IMR-90 (cell line): ENCODE data around the gene SIK2. TPM values are rescaled to one million over a fixed set of nuclear protein-coding genes. Genes with fewer than 3 reads are reported as not detected.

Source experiments
- ATAC-seq: fragments of 200-7000 bp; cut with Tn5 transposase; 2 replicates; pipeline ENCODE4 v1.9.1; 2020; ENCODE audit warnings: low read depth, mild to moderate bottlenecking, moderate library complexity
- BruUV-seq: library from RNA; stranded (reverse); fragments of 400-500 nt; replicated peaks from 2 replicates; lab custom pipeline; 2021; lab: Mats Ljungman, UMichigan
- CTCF ChIA-PET: fragments of 300-600 bp; formaldehyde crosslinking; extraction: SDS; loops from one replicate; lab custom pipeline; 2021; ENCODE audit warnings: antibody characterized with exemption; lab: Yijun Ruan, JAX
- POLR2A ChIA-PET: fragments of 300-600 bp; sonication (Branson Sonifier 250); formaldehyde crosslinking; loops from one replicate; lab custom pipeline; 2022; ENCODE audit warnings: antibody characterized with exemption; ENCODE audit not compliant: unreplicated experiment; lab: Charles Lee
- DNase-seq: peaks from one replicate; pipeline ENCODE4 v3.0.0; 2013
- H2AFZ ChIP-seq: replicated peaks from 2 replicates; pipeline ENCODE3; 2013; ENCODE audit warnings: low read length, mild to moderate bottlenecking; ENCODE audit not compliant: poor library complexity
- H2AK5ac ChIP-seq: 2 replicates; pipeline ENCODE4 v1.6.1; 2013; ENCODE audit warnings: low read depth, low read length, inconsistent platforms
- H2AK9ac ChIP-seq: replicated peaks from 2 replicates; pipeline ENCODE3; 2013; ENCODE audit warnings: mild to moderate bottlenecking, low read depth, low read length, moderate library complexity; ENCODE audit not compliant: poor library complexity
- H2BK120ac ChIP-seq: 2 replicates; pipeline ENCODE4 v1.6.1; 2013; ENCODE audit warnings: low read depth, low read length, inconsistent platforms
- H2BK15ac ChIP-seq: 3 replicates; pipeline ENCODE4 v1.6.1; 2013; ENCODE audit warnings: low read depth, low read length, inconsistent platforms
- H2BK20ac ChIP-seq: 2 replicates; pipeline ENCODE4 v1.6.1; 2013; ENCODE audit warnings: low read depth, mild to moderate bottlenecking, inconsistent platforms, low read length, moderate library complexity
- H2BK5ac ChIP-seq: 2 replicates; pipeline ENCODE4 v1.6.1; 2013; ENCODE audit warnings: mild to moderate bottlenecking, low read depth, low read length, inconsistent platforms; ENCODE audit not compliant: poor library complexity, severe bottlenecking
- H3K14ac ChIP-seq: replicated peaks from 2 replicates; pipeline ENCODE4 v1.6.1; 2013; ENCODE audit warnings: low read depth, low read length, inconsistent platforms
- H3K18ac ChIP-seq: 2 replicates; pipeline ENCODE4 v1.6.1; 2013; ENCODE audit warnings: low read depth, low read length, control low read depth
- H3K23ac ChIP-seq: 2 replicates; pipeline ENCODE4 v1.6.1; 2013; ENCODE audit warnings: low read depth, low read length, inconsistent platforms
- H3K27ac ChIP-seq: 2 replicates; pipeline ENCODE4 v1.5.1; 2013; ENCODE audit warnings: mild to moderate bottlenecking, control low read depth, low read length; ENCODE audit not compliant: insufficient read depth
- H3K27me3 ChIP-seq: 2 replicates; pipeline ENCODE4 v1.6.1; 2013; ENCODE audit warnings: low read length; ENCODE audit not compliant: control insufficient read depth, insufficient read depth
- H3K36me3 ChIP-seq: 2 replicates; pipeline ENCODE4 v1.6.1; 2013; ENCODE audit warnings: low read length, mixed read lengths; ENCODE audit not compliant: control insufficient read depth, insufficient read depth
- H3K4ac ChIP-seq: 2 replicates; pipeline ENCODE4 v1.6.1; 2013; ENCODE audit warnings: low read depth, low read length, inconsistent platforms
- H3K4me1 ChIP-seq: 2 replicates; pipeline ENCODE4 v1.6.1; 2013; ENCODE audit warnings: low read length, mixed read lengths; ENCODE audit not compliant: control insufficient read depth, insufficient read depth
- H3K4me2 ChIP-seq: 2 replicates; pipeline ENCODE4 v1.6.1; 2013; ENCODE audit warnings: low read depth, mild to moderate bottlenecking, control low read depth, low read length, moderate library complexity
- H3K4me3 ChIP-seq: 2 replicates; pipeline ENCODE4 v1.5.1; 2013; ENCODE audit warnings: low read depth, mild to moderate bottlenecking, control low read depth, low read length, moderate library complexity; ENCODE audit not compliant: insufficient read depth
- H3K56ac ChIP-seq: 2 replicates; pipeline ENCODE4 v1.6.1; 2013; ENCODE audit warnings: low read length, inconsistent platforms; ENCODE audit not compliant: insufficient read depth; ENCODE audit errors: extremely low read depth
- H3K79me1 ChIP-seq, 2 experiments: 2 replicates each; pipeline ENCODE4 v1.6.1; 2013; ENCODE audit warnings: low read length in 2 of 2, inconsistent platforms in 1 of 2, low read depth in 1 of 2
- H3K9ac ChIP-seq: 2 replicates; pipeline ENCODE4 v1.6.1; 2013; ENCODE audit warnings: low read depth, low read length, control low read depth
- H3K9me1 ChIP-seq: 2 replicates; pipeline ENCODE4 v1.6.1; 2013; ENCODE audit warnings: low read length, inconsistent platforms; ENCODE audit not compliant: insufficient read depth
- H3K9me3 ChIP-seq: 2 replicates; pipeline ENCODE4 v1.6.1; 2013; ENCODE audit warnings: low read length; ENCODE audit not compliant: control insufficient read depth, insufficient read depth
- H4K20me1 ChIP-seq: 2 replicates; pipeline ENCODE4 v1.6.1; 2013; ENCODE audit warnings: low read length, inconsistent platforms; ENCODE audit not compliant: insufficient read depth
- H4K5ac ChIP-seq: 2 replicates; pipeline ENCODE4 v1.6.1; 2013; ENCODE audit warnings: mild to moderate bottlenecking, low read depth, low read length, control low read depth
- H4K8ac ChIP-seq, 2 experiments: 2 replicates each; pipeline ENCODE4 v1.6.1; 2013; ENCODE audit warnings: low read depth in 2 of 2, low read length in 2 of 2, control low read depth in 1 of 2, inconsistent platforms in 1 of 2
- H4K91ac ChIP-seq: 2 replicates; pipeline ENCODE4 v1.6.1; 2013; ENCODE audit warnings: low read depth, low read length, inconsistent platforms; ENCODE audit not compliant: insufficient read depth
- BHLHE40 ChIP-seq: fragments of 150-350 bp; IDR thresholded peaks from 2 replicates; pipeline ENCODE4 v1.6.1; 2016; ENCODE audit warnings: mild to moderate bottlenecking, low read depth, low read length
- CHD1 ChIP-seq: IDR thresholded peaks from 2 replicates; pipeline ENCODE4 v1.6.1; 2012; ENCODE audit warnings: low read depth, low read length, improper control_type of control experiment
- MXI1 ChIP-seq: IDR thresholded peaks from 2 replicates; pipeline ENCODE4 v1.6.1; 2012; ENCODE audit warnings: low read depth, mild to moderate bottlenecking, low read length, moderate library complexity, borderline replicate concordance
- NFE2L2 ChIP-seq: fragments of 150-350 bp; IDR thresholded peaks from 2 replicates; pipeline ENCODE4 v1.6.1; 2016; ENCODE audit warnings: low read depth, mild to moderate bottlenecking, low read length
- RCOR1 ChIP-seq: IDR thresholded peaks from 2 replicates; pipeline ENCODE4 v1.6.1; 2012; ENCODE audit warnings: mild to moderate bottlenecking, low read length, improper control_type of control experiment; ENCODE audit not compliant: insufficient replicate concordance
- RFX5 ChIP-seq: IDR thresholded peaks from 2 replicates; pipeline ENCODE4 v1.8.0; 2012; ENCODE audit warnings: low read depth, mild to moderate bottlenecking, low read length, moderate library complexity
- WGBS, 2 experiments: methylation state at CpG; one replicate each; pipeline versions ENCODE4 v1.1.5 to v1.1.7; 2013; ENCODE audit warnings: missing lambda C conversion rate in 2 of 2; ENCODE audit not compliant: insufficient read length in 1 of 2; ENCODE audit errors: extremely low coverage in 2 of 2; 5-methylcytosine and 5-hydroxymethylcytosine counted together
- dilution Hi-C: fragments of 300-500 bp; cut with HindIII; formaldehyde crosslinking; loops from one replicate; pipeline ENCODE4 v1.14.3; 2018; ENCODE audit warnings: low sequenced_read_pairs; ENCODE audit not compliant: unreplicated experiment
- in situ Hi-C: fragments of 300-500 bp; cut with MboI; formaldehyde crosslinking; loops from 3 replicates; pipeline ENCODE4 v1.14.3; 2019; ENCODE audit warnings: low sequenced_read_pairs, inconsistent platforms, mixed read lengths
- intact Hi-C: fragments of 100-400 bp; cut with micrococcal nuclease; formaldehyde crosslinking; loops from 2 replicates; pipeline ENCODE4 v1.10.0; 2022
- polyA plus RNA-seq, 3 experiments: library from polyadenylated mRNA; depleted of rRNA; stranded (reverse); fragments of >200 nt; gene quantifications; 2 replicates each; pipeline ENCODE4 v1.2.3, GENCODE V29; 2012; ENCODE audit warnings: low replicate concordance in 1 of 3
- total RNA-seq: library from RNA; depleted of rRNA; stranded (reverse); fragments of >200 nt; gene quantifications from 2 replicates; pipeline ENCODE4 v1.2.3, GENCODE V29; 2012
- TF ChIP-seq, protein P1 (sequence below): conservative IDR thresholded peaks from 2 replicates; pipeline ENCODE4 v1.5.1; 2012; ENCODE audit warnings: mild to moderate bottlenecking, low read depth, low read length, improper control_type of control experiment

The SIK2 gene
- total and polyA plus RNA-seq, 2 of the 4 experiments (the other 2 are of a cell fraction), result 7.9 to 10.4 TPM

DNA sequence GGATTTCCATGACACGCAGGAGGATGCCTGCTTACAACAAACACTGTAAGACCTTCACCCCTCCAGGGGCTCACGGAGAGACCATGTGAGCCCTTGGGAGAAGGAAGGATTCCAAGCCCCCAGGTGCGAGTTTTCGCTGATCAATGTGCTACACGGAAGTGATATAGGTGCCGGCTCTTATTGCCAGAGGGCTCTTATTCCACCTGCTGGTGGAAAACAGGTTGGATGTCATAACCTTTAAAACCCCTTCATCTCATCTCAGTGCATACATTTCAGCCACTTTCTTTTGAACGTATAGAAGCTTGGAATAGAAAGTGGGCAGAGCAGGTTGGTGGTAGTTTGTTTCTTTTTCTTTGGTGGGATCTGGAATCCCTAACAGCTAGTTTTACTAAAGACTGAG lies 35.9 kb upstream of the SIK2 start:
- Histone ChIP-seq H2AK5ac (peak overlapping the region; percentile 45; the same call in 1 of the 2 replicates), H3K4me1 (peaks cover 17% of the 10 kb centered on the region), H3K79me1 (peaks cover 0 to 10% of the 10 kb centered on the region in 2 experiments; a peak in 2 of 4 replicates), H3K14ac (no peak overlapping the region), H3K27ac (no peak overlapping the region), H3K27me3 (no peaks in the 10 kb centered on the region), H3K56ac (no peak overlapping the region), H4K8ac (no peak overlapping the region), H2BK5ac (no peak overlapping the region), H3K4me2 (no peak overlapping the region), H2BK20ac (peak overlapping the region; percentile 1), H2AFZ (no peak overlapping the region), H4K20me1 (0 out of 2 replicates have a peak, but pooled peaks cover 3% of the 10 kb centered on the region), H3K36me3 (peaks cover 7% of the 10 kb centered on the region), H3K9me3 (no peaks in the 10 kb centered on the region), H2AK9ac (no peak overlapping the region), H3K4me3 (no peak overlapping the region), H3K23ac (no peak overlapping the region), H3K9me1 (peaks cover 15% of the 10 kb centered on the region), H3K9ac (no peak overlapping the region), H3K4ac (peak overlapping the region; percentile 11; the same call in 1 of the 2 replicates), H2BK120ac (no peak overlapping the region), H4K91ac (no peak overlapping the region), H4K5ac (no peak overlapping the region), H2BK15ac (peak overlapping the region; percentile 2; the same call in 1 of the 3 replicates), H3K18ac (0 out of 2 replicates have a peak overlapping the region, but pooled peaks have one; percentile 20)
- no peak for DNase-seq
- CTCF ChIA-PET, result interaction anchor here (1.2 kb wide), 1 partner anchor 12 kb away, joined by 4 read pairs; no protein-coding TSS in a partner anchor
- ATAC-seq, result no peak
- intact Hi-C loops, result no loop called here
- in situ Hi-C loops, result no loop called here
- WGBS, 2 experiments, result no CpG with 5 or more reads among the region's 7 CpGs
- POLR2A ChIA-PET, result no interaction called here
- BruUV-seq, result no TSS peak
- dilution Hi-C loops, result no loop called here
- TF ChIP-seq BHLHE40 (no peak), RCOR1 (no peak), NFE2L2 (no peak), CHD1 (no peak), MXI1 (no peak), RFX5 (no peak)
- TF ChIP-seq, protein P1, sequence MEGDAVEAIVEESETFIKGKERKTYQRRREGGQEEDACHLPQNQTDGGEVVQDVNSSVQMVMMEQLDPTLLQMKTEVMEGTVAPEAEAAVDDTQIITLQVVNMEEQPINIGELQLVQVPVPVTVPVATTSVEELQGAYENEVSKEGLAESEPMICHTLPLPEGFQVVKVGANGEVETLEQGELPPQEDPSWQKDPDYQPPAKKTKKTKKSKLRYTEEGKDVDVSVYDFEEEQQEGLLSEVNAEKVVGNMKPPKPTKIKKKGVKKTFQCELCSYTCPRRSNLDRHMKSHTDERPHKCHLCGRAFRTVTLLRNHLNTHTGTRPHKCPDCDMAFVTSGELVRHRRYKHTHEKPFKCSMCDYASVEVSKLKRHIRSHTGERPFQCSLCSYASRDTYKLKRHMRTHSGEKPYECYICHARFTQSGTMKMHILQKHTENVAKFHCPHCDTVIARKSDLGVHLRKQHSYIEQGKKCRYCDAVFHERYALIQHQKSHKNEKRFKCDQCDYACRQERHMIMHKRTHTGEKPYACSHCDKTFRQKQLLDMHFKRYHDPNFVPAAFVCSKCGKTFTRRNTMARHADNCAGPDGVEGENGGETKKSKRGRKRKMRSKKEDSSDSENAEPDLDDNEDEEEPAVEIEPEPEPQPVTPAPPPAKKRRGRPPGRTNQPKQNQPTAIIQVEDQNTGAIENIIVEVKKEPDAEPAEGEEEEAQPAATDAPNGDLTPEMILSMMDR, result no peak
